GM04503 (cell line): ENCODE measurements around the gene TOR3A.
A peak's percentile ranks its signal among the peaks of the same experiment; 100 is the strongest.

ENCODE experiments used
- DNase-seq: peaks from one replicate; pipeline ENCODE4 v3.0.0-alpha.2; 2012; ENCODE audit warnings: low read depth

Gene TOR3A

DNA sequence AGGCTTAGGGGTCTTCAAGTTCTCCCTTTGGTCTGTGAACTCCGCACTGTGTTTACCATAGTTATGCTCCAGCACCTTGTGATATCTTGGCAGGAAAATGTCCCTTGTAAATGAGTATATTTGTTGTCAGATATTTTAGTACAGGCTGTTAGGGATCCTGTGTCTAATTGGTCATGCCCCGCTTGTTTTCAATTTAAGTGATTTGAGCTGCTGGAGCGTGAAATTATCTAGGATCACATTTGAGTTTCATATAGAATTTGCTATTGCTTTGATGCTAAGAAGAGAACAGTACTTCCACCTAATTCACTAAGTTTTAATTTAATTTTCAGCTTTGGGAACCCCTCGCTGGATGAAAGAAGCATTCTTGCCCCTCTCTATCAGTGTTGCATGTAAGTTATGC lies 15.4 kb upstream of the TOR3A start:
- no peak for DNase-seq

DNA sequence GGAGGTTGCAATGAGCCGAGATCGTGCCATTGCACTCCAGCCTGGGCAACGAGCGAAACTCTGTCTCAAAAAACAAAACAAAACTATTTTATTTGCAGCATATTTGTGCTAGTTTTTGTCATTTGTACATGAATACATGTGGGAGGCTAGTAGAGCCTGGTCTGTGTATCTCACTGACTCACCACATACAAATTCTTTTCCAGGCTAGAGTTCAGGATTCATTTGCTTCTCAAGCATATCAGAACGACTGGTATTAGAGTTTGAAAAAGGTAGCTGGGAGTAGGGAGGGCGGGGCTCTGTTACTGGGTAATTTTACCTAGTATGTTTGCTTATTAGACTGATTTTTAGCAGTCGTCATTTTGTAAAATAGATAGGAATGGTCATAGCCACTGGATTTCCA lies 4.5 kb upstream of the TOR3A start:
- no peak for DNase-seq

DNA sequence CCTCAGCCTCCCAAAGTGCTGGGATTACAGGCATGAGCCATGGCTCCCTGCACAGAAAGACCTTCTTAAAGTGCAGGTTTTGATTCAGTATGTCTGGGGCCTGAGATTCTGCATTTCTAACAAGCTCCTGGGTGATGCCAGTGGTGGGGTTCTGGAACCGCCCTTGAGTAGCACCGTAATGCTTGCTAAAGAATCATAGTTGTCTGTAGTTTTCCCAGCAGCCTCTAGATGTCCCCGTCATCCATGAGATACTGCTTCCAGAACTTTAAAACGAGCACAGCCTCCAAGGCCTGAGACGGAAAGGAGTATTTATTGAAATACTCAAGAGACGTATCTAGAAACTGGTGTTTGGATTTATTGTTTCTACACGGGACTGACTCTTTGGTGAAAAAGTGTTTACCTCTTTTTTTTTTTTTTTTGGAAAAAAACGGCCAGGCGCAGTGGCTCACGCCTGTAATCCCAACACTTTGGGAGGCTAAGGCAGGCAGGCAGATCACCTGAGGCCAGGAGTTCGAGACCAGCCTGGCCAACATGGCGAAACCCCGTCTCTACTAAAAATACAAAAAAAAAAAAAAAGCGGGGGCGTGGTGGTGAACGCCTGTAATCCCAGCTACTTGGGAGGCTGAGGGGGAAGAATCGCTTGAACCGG lies 2.6 kb upstream of the TOR3A start:
- DNase-seq, result no peak

DNA sequence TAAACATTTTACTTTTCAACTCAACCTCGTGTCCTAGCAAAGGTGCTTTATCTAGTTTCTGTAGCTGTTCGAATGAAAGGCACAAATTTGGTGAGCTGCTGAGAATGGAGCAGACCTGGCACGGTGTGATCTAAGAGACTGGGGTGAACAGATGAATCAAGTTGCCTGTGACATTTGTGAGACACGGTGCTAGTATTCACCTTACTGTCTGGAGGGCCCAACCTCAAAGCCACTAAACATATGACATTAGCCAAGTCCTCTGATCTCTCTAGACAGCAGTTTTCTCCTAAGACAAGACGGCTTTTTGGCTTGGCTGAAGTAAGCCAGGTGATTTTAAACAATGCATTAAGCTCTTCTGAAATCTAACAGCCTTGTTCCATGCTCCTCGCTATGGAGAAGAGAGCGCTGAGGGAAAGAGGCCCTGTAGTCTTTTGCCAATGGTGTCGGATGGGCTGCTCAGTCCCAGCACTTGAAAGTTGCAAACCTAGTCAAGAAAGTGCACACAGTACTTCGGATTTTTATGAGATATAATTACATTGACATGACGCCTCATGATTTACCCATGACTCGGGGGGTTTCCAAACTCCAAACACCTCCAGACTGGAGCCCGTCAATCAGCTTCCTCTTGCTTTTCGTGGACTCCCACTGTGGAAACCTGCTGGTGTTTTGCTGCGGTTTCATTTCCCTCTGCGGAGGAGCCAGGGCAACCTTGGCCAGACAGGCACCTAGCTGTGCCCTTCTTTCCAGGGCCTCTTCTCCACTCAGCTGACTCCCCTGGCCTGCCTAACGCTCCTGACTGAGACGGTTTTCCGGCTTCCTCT lies 794 bp upstream of the TOR3A start:
- DNase-seq, result no peak

DNA sequence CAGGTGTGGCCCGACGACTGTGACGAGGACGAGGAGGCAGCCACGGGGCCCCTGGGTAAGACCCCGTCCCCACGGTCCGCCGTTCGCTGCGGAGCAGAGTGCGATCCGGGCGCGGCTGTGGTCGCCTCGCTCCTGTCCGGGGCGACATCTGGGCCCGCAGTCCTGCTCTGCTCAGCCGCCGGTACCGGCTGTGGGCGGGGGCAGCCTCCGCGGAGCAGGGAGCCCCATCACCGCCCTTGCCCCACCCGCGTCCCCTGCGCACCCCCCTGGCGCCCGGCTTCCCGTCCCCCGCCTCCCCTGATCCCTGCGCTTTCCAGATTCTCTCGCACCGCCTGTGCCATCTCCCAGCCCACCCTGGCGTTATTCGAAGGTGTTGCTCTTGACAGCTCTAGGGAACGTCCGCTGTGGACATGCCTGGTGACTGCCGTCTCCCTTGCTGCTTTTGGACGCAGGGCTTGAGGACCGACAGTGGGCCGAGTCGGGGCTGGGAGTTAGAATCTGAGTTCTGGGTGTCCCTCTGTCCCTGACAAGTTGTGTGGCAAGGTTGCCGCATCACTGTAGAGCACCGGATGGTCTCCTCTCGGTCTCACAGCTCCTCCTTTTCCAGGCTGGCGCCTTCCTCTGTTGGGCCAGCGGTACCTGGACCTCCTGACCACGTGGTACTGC lies 596 bp downstream of the TOR3A start:
- DNase-seq, result no peak

DNA sequence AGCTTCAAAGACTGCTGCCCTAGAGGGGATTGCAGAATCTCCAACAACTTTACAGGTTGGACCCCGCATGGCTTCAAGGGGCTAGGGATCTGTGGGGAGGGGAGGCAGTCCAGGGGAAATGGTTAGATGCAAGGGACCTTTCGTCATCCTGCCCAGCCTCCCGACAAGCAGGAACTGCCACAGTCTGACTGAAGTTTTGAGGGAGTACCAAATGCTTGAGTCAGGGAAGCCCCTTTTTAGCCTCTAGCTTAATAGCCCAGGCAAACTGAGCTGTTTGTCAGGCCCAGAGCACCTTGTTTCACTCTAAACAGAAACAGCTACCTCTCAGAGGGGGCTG lies 1.1 kb downstream of the TOR3A start:
- DNase-seq, result no peak

DNA sequence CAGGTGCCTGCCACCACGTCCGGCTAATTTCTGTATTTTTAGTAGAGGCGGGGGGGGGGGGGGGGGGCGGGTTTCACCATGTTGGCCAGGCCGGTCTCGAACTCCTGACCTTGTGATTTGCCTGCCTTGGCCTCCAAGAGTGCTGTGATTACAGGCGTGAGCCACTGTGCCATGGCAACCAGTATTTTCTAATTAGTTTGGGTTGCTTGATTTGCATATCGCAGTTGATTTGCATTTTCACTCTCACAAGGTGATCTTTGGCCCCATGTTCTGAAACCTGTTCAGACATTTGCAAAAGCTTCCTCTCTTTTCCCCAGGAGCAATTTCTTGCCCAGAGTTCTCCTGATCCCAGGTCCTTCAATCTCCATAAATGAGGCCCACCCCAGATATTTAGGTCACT lies 1.7 kb downstream of the TOR3A start:
- no peak for DNase-seq

DNA sequence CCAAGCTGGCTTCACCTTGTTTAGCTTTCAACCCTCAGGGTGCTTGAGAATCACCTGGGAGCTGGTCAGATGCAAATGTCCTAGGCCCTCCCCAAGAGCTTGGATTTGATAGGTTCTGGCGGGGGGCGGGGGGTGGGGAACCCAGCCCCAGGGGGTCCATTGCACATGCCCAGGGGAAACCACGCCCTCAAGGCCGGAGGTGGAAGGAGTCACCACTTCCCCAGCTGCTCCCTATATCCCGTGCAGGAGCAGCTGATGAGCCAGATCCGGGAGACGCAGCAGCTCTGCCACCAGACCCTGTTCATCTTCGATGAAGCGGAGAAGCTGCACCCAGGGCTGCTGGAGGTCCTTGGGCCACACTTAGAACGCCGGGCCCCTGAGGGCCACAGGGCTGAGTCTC lies 5.8 kb downstream of the TOR3A start:
- no peak for DNase-seq

DNA sequence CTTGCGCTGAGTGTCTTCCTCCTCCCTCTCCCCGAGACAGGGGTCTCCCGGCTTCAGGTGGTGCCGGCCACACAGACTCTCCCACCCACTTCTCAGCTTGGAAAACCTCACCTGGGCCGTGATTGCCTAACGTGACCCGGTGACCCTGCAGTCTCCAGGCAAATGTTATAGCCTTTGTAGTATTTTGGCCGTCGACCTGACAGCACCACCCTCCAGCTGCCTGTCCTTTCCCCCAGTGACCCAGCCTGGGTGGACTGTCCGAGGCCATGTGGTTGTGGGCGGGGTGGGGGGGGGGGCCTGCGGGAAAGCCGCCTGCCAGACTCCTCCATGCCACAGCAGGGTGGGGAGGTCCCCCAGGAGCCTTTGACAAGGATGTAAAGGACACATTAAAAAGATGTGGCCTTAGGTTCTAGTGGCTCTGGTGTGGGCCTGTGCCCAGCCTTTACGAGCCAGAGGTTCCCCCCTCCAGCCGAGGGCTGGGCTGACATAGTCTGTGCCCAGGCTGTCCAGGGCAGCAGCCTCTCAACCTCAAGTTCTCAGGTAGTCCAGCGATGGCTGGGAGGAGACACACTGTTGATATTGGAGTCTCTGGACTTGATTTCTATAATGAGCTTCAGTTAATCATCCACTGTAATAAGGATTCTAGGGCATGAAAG lies 8.1 kb downstream of the TOR3A start:
- no peak for DNase-seq

DNA sequence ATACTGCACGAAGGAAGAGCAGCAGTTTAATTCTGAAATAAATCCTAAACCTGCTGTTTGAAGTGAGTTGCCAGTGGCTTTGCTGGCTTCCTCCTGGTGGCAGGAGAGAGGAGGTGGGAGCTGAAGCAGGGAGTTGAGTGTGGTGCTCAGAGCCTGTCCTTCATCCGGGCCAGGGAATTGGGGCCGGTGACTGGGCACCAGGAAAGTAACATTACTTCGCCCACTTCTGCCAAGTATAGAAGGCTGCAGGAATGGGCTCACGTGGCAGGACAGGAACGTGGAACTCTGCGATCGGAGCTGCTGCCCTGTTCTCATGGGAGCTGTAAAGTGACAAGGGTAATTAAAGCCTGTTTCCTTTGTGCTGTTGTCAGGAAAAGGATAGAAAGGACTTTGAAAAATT lies 8.7 kb downstream of the TOR3A start:
- DNase-seq, result no peak

DNA sequence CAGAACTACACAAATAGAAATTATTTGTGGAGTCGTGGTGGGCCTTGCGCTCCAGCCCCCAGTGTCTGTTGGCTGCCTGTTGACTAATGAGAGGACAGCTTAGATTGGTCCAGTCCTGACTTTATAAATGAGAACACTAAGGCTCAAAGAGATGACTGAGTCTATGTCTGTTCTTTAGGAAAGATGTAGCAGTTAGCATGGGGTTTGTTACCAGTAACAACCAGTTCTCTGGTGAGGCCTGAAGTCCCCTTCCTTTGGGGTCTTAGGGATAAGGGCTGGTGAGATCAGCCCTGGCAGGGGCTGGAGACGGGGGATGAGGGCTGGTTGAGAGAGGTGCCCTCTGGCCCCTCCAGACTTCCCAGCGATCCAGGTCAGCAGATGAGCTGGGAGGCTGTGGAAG lies 9.1 kb downstream of the TOR3A start:
- DNase-seq, result no peak

DNA sequence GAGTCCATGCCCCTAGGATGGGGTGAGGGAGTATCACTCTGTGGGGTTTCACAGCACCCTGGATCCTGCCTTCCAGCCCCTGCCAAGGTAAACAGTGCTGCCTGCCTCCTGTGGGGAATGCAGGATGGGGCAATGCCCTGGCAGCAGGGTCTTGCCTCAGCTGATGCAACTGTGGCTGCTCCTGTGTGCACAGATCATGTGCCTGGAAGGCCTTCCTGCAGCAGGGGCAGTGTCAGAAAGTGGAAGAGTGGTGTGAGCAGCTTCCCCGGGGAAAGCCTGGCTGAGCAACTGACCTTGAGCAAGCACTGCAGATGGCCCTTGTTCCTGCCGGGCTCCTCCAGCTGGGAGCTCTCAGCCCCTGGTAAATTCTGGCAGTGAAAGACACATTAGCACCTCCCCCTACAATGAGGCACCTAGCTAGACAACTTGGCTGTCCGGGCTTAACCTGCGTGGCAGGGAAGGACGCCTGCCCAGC lies 9.9 kb downstream of the TOR3A start:
- peak; percentile 47 for DNase-seq

DNA sequence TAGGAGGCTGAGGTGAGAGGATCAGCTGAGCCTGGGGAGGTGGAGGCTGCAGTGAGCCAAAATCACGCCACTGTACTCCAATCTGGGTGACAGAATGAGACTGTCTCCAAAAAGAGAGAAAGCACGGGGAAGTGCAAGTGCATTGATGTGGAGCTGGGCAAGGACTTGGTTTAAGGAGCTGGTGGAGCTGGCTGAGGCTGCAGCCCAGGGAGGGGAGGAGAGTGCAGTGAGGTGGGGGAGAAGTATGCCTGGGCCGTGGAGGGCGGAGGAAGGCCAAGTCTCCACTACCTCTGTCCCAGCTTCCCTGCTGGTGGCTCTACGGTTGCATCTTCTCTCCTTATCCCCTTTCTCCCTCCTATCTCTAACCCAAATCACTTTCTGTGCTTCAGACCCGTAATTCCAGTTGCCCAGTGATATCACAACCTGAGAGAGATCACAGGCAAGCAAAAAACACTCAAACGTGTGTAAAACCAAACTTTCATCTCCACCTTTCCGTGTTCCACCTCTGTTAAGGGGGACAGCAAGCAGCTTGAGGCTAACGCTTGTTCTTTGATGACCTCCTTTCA lies 11.1 kb downstream of the TOR3A start:
- DNase-seq, result no peak

DNA sequence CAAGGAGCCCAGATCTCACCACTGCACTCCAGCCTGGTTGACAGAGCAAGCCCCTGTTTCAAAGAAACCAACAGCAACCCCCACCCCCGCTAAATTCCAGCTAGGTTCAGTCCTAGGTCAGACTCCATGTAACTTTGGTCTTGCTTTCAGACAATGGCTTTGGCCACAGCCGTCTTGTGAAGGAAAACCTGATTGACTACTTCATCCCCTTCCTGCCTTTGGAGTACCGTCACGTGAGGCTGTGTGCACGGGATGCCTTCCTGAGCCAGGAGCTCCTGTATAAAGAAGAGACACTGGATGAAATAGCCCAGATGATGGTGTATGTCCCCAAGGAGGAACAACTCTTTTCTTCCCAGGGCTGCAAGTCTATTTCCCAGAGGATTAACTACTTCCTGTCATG lies 12.9 kb downstream of the TOR3A start:
- no peak for DNase-seq

DNA sequence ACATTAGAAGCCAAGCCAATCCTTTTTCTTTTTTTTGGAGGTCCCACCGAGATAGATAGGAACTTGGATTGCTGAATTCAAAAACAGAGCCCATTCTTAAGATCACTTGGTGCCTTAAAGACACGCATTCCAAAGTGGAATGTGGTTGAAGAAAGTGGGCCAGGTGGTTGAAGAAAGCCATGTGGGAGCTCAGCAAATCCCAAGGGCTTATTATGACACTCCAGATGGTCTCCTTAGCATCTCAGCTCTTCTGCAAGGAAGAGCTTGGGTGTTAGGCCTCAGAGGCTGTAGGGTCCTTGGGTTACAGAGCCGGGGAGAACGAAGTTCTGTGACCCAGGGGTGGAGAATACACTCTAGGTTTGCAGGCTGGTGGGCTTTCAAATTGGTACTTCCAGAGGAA lies 13.5 kb downstream of the TOR3A start:
- DNase-seq, result no peak

DNA sequence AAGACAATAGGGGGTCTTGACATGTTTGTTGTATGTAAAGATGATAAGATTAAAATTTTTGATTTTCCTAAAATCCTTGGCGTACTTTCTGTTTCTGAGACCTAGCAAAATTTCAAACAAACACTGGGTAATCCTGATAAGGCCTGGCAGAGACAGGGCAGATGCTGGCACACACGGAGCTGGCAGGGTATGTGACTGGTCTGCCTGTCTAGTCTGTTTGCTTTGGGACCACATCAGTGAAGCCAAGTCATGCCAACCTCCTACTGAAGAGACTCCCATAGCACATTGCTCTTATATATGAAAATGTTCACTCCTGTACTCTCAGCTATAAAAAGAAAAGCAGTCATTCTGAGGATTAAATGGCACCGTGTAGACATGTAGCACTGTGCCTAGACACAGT lies 14.1 kb downstream of the TOR3A start:
- no peak for DNase-seq

DNA sequence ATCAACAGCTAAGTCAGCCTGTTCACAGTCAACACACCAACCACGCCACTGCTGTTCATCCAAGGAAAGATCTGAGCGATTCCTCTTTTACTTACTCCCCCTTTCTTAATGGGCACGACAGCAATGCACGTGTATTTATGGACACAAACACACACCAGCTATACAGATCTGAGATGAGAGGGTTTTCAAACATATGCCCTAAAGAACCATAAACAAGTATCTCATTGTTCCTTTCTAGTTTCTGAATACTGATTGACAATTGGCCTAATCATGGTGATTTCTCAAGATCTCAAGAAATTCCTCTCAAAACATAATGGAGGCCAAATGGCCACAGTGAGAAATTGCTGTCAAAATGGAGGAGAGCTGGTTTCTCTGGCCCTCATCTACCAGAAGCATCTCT lies 18.0 kb downstream of the TOR3A start:
- DNase-seq, result no peak

DNA sequence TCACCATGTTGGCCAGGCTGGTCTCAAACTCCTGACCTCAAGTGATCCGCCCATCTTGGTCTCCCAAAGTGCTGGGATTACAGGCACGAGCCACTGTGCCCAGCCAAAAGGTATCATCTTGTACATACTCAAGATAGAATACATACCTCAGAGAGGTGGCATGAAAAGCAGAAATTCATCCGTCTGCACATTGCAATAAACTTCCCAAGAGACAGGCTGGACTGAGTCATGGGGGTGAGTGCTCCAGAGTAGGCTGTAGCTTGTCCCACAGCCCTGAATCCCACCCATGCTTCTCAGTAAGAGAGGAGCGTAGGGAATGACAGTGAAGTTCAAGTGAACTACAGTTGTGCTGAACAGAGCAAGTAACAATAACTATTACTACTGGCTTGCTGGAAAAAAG lies 19.7 kb downstream of the TOR3A start:
- no peak for DNase-seq

DNA sequence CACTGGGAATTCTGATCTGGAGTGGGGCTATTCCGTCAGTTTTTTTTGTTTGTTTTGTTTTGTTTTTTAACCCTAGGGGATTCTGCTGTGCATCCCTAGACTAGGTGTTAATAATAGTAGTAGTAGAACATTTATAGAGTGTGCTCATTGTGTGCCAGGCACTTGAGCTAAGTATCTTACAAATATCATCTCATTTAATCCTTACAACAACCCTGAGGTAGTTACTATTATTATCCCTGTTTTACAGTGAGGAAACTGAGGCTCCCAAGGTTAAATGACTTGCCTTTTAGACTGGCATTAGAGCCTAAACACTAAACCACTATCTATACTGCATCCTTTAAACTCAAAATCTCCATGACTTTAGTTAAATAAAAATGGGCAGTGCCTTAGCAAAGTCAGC lies 22.1 kb downstream of the TOR3A start:
- no peak for DNase-seq

DNA sequence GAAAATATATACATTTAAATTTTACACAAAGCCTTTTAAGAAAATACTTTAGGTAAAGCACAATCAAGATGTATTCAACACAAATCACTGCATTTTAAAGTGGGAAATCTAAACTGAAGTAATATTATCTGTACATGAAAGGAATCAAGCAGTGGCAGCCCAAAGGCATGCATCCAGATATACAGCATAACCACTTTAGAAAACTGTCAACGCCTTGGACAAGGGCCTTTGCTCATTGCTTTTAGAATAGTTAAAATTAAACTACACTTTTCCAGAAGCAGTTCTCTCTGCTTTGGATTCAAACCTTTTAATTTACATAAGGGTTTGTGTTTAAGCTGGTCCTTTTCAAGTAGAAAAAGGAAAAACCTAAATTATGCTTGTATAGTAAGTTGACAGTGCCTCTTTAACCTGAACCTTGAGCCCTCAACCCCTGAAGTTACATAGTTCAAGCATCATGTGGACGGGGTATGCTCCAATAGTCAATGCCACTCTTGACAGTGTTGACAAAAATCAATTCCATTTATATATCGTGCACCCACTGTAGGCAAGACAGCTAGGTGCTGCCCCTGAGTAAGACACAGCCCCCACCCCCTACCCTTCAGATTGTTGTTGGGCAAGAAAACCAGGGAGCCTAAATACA lies 22.9 kb downstream of the TOR3A start:
- no peak for DNase-seq

DNA sequence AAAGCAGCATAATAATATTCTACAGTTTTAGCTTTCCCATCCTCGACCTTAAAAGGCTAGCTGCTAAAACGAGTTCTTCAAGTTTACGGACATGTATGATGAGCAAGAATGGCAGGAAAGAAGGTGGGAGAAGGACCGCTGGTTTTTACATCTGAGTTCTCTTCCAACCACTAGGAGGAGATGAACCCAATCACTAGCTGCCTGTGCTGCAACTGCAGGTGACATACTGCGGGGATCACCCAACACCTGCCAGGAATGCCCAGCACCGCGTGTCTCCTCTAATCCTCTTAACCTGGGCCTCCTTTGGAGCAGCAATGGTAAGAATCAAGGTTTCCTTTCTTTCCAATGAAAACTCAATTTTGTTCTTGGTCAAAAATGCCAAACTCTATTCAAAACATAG lies 23.5 kb downstream of the TOR3A start:
- no peak for DNase-seq
